ENCODE data around the gene SMYD3. TPM values are rescaled to one million over a fixed set of nuclear protein-coding genes. Genes with fewer than 3 reads are reported as not detected.
"Not testable (repeated sequence)": the region's sequence is repeated elsewhere in the genome, so short reads cannot be mapped to it uniquely, and the experiment has no call there.

The SMYD3 gene
- total RNA-seq, 4 donors from 2014 or later: 8.4 to 25.7 (median 14.4) TPM

GRCh38 chr1:245776694-245777332 lies 730.3 kb downstream of the SMYD3 start:
- H3K4me3 ChIP-seq (ENCODE audit: low read depth, poor library complexity, severe bottlenecking): no peak overlapping the region
- DNase-seq (ENCODE audit: low spot score in 2 of 2): no peak
- 68 to 75% methylated on average over 5 of the region's 5 CpGs for WGBS, 2 donors
- intact Hi-C loops (cut with DNase I; ENCODE audit: low total_unique reads): no loop called here
- TF ChIP-seq POLR2A (IDR thresholded peaks at IDR 0.05) (no peak), CTCF (IDR thresholded peaks at IDR 0.05) (no peak)

- WGBS, 2 donors: 92 to 93% methylated on average over 4 of the region's 4 CpGs
- no peak for TF ChIP-seq POLR2A (IDR thresholded peaks at IDR 0.05)
- intact Hi-C loops (cut with DNase I; ENCODE audit: low total_unique reads): no loop called here
Observed at GRCh38 chr1:245776139-245776538, 730.9 kb downstream of the SMYD3 start.

GRCh38 chr1:245774931-245775330 lies 732.1 kb downstream of the SMYD3 start:
- H3K4me3 ChIP-seq (ENCODE audit: low read depth, poor library complexity, severe bottlenecking); intact Hi-C loops (cut with DNase I; ENCODE audit: low total_unique reads); DNase-seq (ENCODE audit: low spot score in 2 of 2): not testable (repeated sequence)
- 91% methylated on average over 11 to 15 of the region's 25 CpGs for WGBS, 2 donors

More at GRCh38 chr1:245776139-245776538, 730.9 kb downstream of the SMYD3 start:
- no peak overlapping the region for H3K4me3 ChIP-seq (ENCODE audit: low read depth, poor library complexity, severe bottlenecking)
- DNase-seq (ENCODE audit: low spot score in 2 of 2): no peak

GRCh38 chr1:245774196-245774595 lies 732.9 kb downstream of the SMYD3 start:
- WGBS, 2 donors: 88 to 90% methylated on average over 2 of the region's 2 CpGs

GRCh38 chr1:245773344-245773743 lies 733.7 kb downstream of the SMYD3 start:
- no peak for DNase-seq (ENCODE audit: low spot score in 2 of 2)
- 96 to 99% methylated on average over 3 of the region's 3 CpGs for WGBS, 2 donors

More at GRCh38 chr1:245774196-245774595, 732.9 kb downstream of the SMYD3 start:
- no peak for DNase-seq (ENCODE audit: low spot score in 2 of 2)
- H3K4me3 ChIP-seq (ENCODE audit: low read depth, poor library complexity, severe bottlenecking): no peak overlapping the region
- TF ChIP-seq POLR2A (IDR thresholded peaks at IDR 0.05): no peak
- TF ChIP-seq CTCF (IDR thresholded peaks at IDR 0.05): no peak
- intact Hi-C loops (cut with DNase I; ENCODE audit: low total_unique reads): no loop called here

GRCh38 chr1:245772739-245773138 lies 734.3 kb downstream of the SMYD3 start:
- 88 to 93% methylated on average over 1 of the region's 1 CpG for WGBS, 2 donors
- intact Hi-C loops (cut with DNase I; ENCODE audit: low total_unique reads): no loop called here
- no peak for DNase-seq (ENCODE audit: low spot score in 2 of 2)
- no peak for TF ChIP-seq CTCF (IDR thresholded peaks at IDR 0.05)
- H3K4me3 ChIP-seq (ENCODE audit: low read depth, poor library complexity, severe bottlenecking): no peak overlapping the region

More at GRCh38 chr1:245773344-245773743, 733.7 kb downstream of the SMYD3 start:
- H3K4me3 ChIP-seq (ENCODE audit: low read depth, poor library complexity, severe bottlenecking): no peak overlapping the region
- intact Hi-C loops (cut with DNase I; ENCODE audit: low total_unique reads): no loop called here
- TF ChIP-seq POLR2A (IDR thresholded peaks at IDR 0.05): no peak
- no peak for TF ChIP-seq CTCF (IDR thresholded peaks at IDR 0.05)

GRCh38 chr1:245772325-245772724 lies 734.8 kb downstream of the SMYD3 start:
- no peak for DNase-seq (ENCODE audit: low spot score in 2 of 2)
- intact Hi-C loops (cut with DNase I; ENCODE audit: low total_unique reads): no loop called here
- TF ChIP-seq POLR2A (IDR thresholded peaks at IDR 0.05): no peak
- no peak for TF ChIP-seq CTCF (IDR thresholded peaks at IDR 0.05)
- no peak overlapping the region for H3K4me3 ChIP-seq (ENCODE audit: low read depth, poor library complexity, severe bottlenecking)
- WGBS, 2 donors: 93 to 96% methylated on average over 1 of the region's 1 CpG
